GM12801 (cell line): Measurements from ENCODE around the gene TTL.
"Not testable (repeated sequence)": the region's sequence is repeated elsewhere in the genome, so short reads cannot be mapped to it uniquely, and the experiment has no call there.

Source experiments
- TF ChIP-seq, protein P1 (sequence below): IDR thresholded peaks from one replicate; pipeline ENCODE4 v1.5.1; 2011; ENCODE audit warnings: control low read depth; ENCODE audit not compliant: insufficient read length; ENCODE audit errors: extremely low read depth

Gene TTL

GRCh38 chr2:112481528-112482233 lies at the start of gene TTL:
Gene TTL (plus strand): TSS chr2:112482156. CDS start chr2:112482345, 189 bp downstream.
- TF ChIP-seq, protein P1, sequence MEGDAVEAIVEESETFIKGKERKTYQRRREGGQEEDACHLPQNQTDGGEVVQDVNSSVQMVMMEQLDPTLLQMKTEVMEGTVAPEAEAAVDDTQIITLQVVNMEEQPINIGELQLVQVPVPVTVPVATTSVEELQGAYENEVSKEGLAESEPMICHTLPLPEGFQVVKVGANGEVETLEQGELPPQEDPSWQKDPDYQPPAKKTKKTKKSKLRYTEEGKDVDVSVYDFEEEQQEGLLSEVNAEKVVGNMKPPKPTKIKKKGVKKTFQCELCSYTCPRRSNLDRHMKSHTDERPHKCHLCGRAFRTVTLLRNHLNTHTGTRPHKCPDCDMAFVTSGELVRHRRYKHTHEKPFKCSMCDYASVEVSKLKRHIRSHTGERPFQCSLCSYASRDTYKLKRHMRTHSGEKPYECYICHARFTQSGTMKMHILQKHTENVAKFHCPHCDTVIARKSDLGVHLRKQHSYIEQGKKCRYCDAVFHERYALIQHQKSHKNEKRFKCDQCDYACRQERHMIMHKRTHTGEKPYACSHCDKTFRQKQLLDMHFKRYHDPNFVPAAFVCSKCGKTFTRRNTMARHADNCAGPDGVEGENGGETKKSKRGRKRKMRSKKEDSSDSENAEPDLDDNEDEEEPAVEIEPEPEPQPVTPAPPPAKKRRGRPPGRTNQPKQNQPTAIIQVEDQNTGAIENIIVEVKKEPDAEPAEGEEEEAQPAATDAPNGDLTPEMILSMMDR = no peak

DNA sequence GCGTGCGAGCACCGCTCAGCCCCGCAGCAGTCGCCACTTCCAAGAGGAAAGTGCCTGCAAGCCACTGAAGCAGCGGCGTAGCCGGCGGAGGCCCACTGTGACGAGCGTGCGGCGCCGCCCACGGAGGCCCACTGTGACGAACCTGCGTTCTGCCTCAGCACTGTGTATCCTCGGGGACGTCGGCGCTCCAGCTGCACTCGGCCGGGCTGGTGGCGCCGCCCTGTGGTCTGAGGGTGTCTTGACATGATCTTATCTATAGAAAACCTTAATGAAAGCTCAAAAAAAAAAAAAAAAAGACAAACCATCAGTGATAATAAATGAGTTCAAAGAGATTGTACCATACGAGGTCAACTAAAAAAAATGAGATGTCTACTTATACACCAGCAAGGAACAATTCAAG lies 48.5 kb upstream of the TTL start, which contains the start of gene RGPD8:
Gene RGPD8, minus strand, starts transcription at position 166 of the 400 bp plus-strand sequence. CDS start 192 bp downstream, outside the sequence.
- TF ChIP-seq, protein P1 = not testable (repeated sequence)

GRCh38 chr2:112433932-112434730 lies 47.8 kb upstream of the TTL start:
- TF ChIP-seq, protein P1 = no peak

- TF ChIP-seq, protein P1 = no peak
Observed at GRCh38 chr2:112449854-112450253, 32.1 kb upstream of the TTL start.

- TF ChIP-seq, protein P1 = no peak
Observed at GRCh38 chr2:112451317-112451716, 30.6 kb upstream of the TTL start.

DNA sequence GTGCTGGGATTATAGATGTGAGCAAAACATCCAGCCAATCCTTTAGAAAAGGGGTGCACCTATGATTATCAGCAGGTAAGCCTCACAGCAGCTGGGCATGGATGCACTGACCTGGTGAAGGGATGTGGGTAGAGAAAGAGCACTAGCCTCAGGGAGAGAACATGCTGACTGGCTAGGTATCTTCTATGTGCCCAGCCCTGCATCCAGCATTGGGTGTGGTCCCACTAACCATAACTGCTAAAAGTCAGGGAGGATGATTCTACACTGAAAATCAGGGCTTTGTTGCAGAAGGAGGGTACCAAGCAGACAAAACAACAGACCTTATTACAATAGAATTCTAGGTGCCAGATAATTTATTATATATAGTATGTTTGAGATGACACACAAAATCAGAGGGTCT lies 27.4 kb upstream of the TTL start:
- TF ChIP-seq, protein P1 = no peak

GRCh38 chr2:112459372-112459771 lies 22.6 kb upstream of the TTL start:
- TF ChIP-seq, protein P1 = no peak
